GM18519 (cell line): ENCODE measurements around the gene WSB2.
"Not testable (repeated sequence)": the region's sequence is repeated elsewhere in the genome, so short reads cannot be mapped to it uniquely, and the experiment has no call there.

ENCODE experiments used
- ATAC-seq: cut with Tn5 transposase; IDR thresholded peaks from one replicate; pipeline ENCODE4 v1.9.1; 2021; ENCODE audit warnings: mild to moderate bottlenecking, moderate library complexity; ENCODE audit not compliant: unreplicated experiment, low FRiP score

The WSB2 gene

DNA sequence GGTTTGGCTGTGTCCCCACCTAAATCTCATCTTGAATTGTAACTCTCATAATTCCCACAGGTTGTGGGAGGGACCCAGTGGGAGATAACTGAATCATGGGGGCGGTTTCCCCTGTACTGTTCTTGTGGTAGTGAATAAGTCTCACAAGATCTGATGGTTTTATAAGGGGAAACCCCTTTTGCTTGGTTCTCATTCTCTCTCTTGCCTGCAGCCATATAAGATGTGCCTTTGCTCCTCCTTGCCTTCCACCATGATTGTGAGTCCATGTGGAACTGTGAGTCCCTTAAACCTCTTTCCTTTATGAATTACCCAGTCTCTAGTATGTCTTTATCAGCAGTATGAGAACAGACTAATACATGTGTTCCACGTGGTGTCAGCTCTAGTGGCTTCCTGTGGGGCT, 61.2 kb downstream of the WSB2 start:
- not testable (repeated sequence) for ATAC-seq

GRCh38 chr12:117998719-117999118, 62.3 kb downstream of the WSB2 start:
- no peak for ATAC-seq

- no peak for ATAC-seq
Measured at GRCh38 chr12:117994551-117995438, 66.2 kb downstream of the WSB2 start.

GRCh38 chr12:117986705-117987469, 74.1 kb downstream of the WSB2 start:
- ATAC-seq: no peak

GRCh38 chr12:117985182-117985581, 75.8 kb downstream of the WSB2 start:
- no peak for ATAC-seq
